Kidney epithelial cell (primary cell): ENCODE data around the gene PEX5L. TPM values are rescaled to one million over a fixed set of nuclear protein-coding genes. Genes with fewer than 3 reads are reported as not detected.
A peak's percentile ranks its signal among the peaks of the same experiment; 100 is the strongest.

ENCODE experiments used
- DNase-seq: peaks from one replicate; pipeline ENCODE4 v3.0.0-alpha.2; 2010; ENCODE audit warnings: low read depth
- H3K27me3 ChIP-seq: 2 replicates; pipeline ENCODE4 v1.6.0; 2011; ENCODE audit warnings: low read length; ENCODE audit not compliant: control insufficient read depth, insufficient read depth
- H3K36me3 ChIP-seq: 2 replicates; pipeline ENCODE4 v1.5.1; 2011; ENCODE audit warnings: low read length; ENCODE audit not compliant: control insufficient read depth, insufficient read depth
- H3K4me3 ChIP-seq: 2 replicates; pipeline ENCODE4 v1.5.1; 2011; ENCODE audit warnings: low read depth, mild to moderate bottlenecking, control low read depth, low read length
- CTCF ChIP-seq: IDR thresholded peaks from 2 replicates; pipeline ENCODE4 v1.5.1; 2011; ENCODE audit warnings: mild to moderate bottlenecking, moderate library complexity, low read length, control low read depth, inconsistent platforms; ENCODE audit not compliant: insufficient read depth, poor library complexity, severe bottlenecking
- total RNA-seq: library from RNA; depleted of rRNA; stranded (reverse); fragments of >200 nt; gene quantifications from 2 replicates; pipeline ENCODE4 v1.2.3, GENCODE V29; 2015

PEX5L gene
- total RNA-seq, 1 donor from 2014 or later: 0.04 TPM

- no peak for DNase-seq
- H3K27me3 ChIP-seq: no peaks in the 10 kb centered on the region
- no peaks in the 10 kb centered on the region for H3K36me3 ChIP-seq
- no peak for TF ChIP-seq CTCF
- no peak overlapping the region for H3K4me3 ChIP-seq
Measured at GRCh38 chr3:179861292-179861691, 175.4 kb downstream of the PEX5L start.

GRCh38 chr3:179860275-179861107 lies 176.2 kb downstream of the PEX5L start:
- H3K27me3 ChIP-seq: no peaks in the 10 kb centered on the region
- no peak for TF ChIP-seq CTCF
- no peak overlapping the region for H3K4me3 ChIP-seq
- H3K36me3 ChIP-seq: no peaks in the 10 kb centered on the region
- DNase-seq: no peak

GRCh38 chr3:179853176-179853575 lies 183.6 kb downstream of the PEX5L start:
- H3K36me3 ChIP-seq: no peaks in the 10 kb centered on the region
- no peak for DNase-seq

GRCh38 chr3:179852142-179852905 lies 184.4 kb downstream of the PEX5L start:
- H3K36me3 ChIP-seq: no peaks in the 10 kb centered on the region
- peak; percentile 53 for DNase-seq
- H3K27me3 ChIP-seq: no peaks in the 10 kb centered on the region
- no peak overlapping the region for H3K4me3 ChIP-seq
- peak; percentile 32 for TF ChIP-seq CTCF

More at GRCh38 chr3:179853176-179853575, 183.6 kb downstream of the PEX5L start:
- H3K4me3 ChIP-seq: no peak overlapping the region
- no peaks in the 10 kb centered on the region for H3K27me3 ChIP-seq
- TF ChIP-seq CTCF: no peak

- no peak for TF ChIP-seq CTCF
- no peak overlapping the region for H3K4me3 ChIP-seq
- no peak for DNase-seq
- H3K36me3 ChIP-seq: no peaks in the 10 kb centered on the region
- no peaks in the 10 kb centered on the region for H3K27me3 ChIP-seq
Measured at GRCh38 chr3:179848711-179849110, 188.0 kb downstream of the PEX5L start.

GRCh38 chr3:179842061-179842460 lies 194.7 kb downstream of the PEX5L start:
- DNase-seq: no peak
- Histone ChIP-seq H3K4me3 (no peak overlapping the region), H3K27me3 (no peaks in the 10 kb centered on the region), H3K36me3 (no peaks in the 10 kb centered on the region)
- TF ChIP-seq CTCF: no peak
